ENCODE measurements around the gene KRT6A.

DNA sequence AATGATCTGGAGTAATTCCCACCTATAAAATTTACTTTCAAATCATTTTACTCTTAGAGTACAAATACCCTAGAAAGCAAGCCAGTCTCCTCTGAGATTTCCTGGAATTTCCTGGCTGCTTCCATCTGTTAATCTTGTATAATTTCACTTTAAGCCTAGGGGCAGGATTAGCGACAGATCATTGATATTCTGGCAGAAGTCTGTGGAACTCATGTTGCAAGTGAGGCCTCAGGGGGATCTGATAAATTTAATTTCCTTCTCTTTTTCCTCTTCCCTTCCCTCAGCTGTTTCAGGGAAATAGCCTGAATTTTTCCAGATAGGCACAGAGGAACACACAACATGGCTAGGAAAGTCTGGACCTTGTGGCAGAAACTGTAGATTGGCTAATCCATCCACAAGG, 5.9 kb upstream of the KRT6A start:
- TF ChIP-seq, protein P1, sequence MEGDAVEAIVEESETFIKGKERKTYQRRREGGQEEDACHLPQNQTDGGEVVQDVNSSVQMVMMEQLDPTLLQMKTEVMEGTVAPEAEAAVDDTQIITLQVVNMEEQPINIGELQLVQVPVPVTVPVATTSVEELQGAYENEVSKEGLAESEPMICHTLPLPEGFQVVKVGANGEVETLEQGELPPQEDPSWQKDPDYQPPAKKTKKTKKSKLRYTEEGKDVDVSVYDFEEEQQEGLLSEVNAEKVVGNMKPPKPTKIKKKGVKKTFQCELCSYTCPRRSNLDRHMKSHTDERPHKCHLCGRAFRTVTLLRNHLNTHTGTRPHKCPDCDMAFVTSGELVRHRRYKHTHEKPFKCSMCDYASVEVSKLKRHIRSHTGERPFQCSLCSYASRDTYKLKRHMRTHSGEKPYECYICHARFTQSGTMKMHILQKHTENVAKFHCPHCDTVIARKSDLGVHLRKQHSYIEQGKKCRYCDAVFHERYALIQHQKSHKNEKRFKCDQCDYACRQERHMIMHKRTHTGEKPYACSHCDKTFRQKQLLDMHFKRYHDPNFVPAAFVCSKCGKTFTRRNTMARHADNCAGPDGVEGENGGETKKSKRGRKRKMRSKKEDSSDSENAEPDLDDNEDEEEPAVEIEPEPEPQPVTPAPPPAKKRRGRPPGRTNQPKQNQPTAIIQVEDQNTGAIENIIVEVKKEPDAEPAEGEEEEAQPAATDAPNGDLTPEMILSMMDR (IDR thresholded peaks at IDR 0.05): no peak
- TF ChIP-seq ZC3H11A (IDR thresholded peaks at IDR 0.05) (no peak), JUN (IDR thresholded peaks at IDR 0.05) (no peak), PHF8 (IDR thresholded peaks at IDR 0.05; ENCODE audit: borderline replicate concordance, low read depth) (no peak), POLR2A (IDR thresholded peaks at IDR 0.05; ENCODE audit: low read length) (no peak)
